ENCODE measurements around the gene ANKDD1B. TPM values are rescaled to one million over a fixed set of nuclear protein-coding genes. Genes with fewer than 3 reads are reported as not detected.
A peak's percentile ranks its signal among the peaks of the same experiment; 100 is the strongest.
"Not testable (repeated sequence)": the region's sequence is repeated elsewhere in the genome, so short reads cannot be mapped to it uniquely, and the experiment has no call there.

ANKDD1B gene
- 10 to 100 TPM in 1 of 4 donors, 1 to 10 TPM in 3; 3.6 to 10.7 (median 5.8) TPM for polyA plus RNA-seq (ENCODE audit: insufficient read length in 4 of 4)

GRCh38 chr5:75611311-75612225 lies at the start of gene ANKDD1B:
Gene ANKDD1B, plus strand, starts transcription at chr5:75611453. Its CDS starts 182 bp downstream, at chr5:75611635.
- DNase-seq (ENCODE audit: low read depth in 4 of 4, low spot score in 2 of 4) = peak in 1 of 4 donors; percentile 44

- DNase-seq (ENCODE audit: low read depth in 4 of 4, low spot score in 2 of 4) = not testable (repeated sequence)
These were observed 45.1 kb upstream of the ANKDD1B start for GRCh38 chr5:75565991-75566709.

- peak in 1 of 4 donors; percentile 16 for DNase-seq (ENCODE audit: low read depth in 4 of 4, low spot score in 2 of 4)
These were observed 44.4 kb upstream of the ANKDD1B start for GRCh38 chr5:75566710-75567309.

GRCh38 chr5:75567710-75568109 lies 43.5 kb upstream of the ANKDD1B start:
- no peak for DNase-seq (ENCODE audit: low read depth in 4 of 4, low spot score in 2 of 4)

GRCh38 chr5:75568202-75568601 lies 43.1 kb upstream of the ANKDD1B start:
- no peak for DNase-seq (ENCODE audit: low read depth in 4 of 4, low spot score in 2 of 4)

GRCh38 chr5:75571547-75571946 lies 39.7 kb upstream of the ANKDD1B start:
- no peak for DNase-seq (ENCODE audit: low read depth in 4 of 4, low spot score in 2 of 4)

- DNase-seq (ENCODE audit: low read depth in 4 of 4, low spot score in 2 of 4) = peak in 1 of 4 donors; percentile 27
These were observed 36.5 kb upstream of the ANKDD1B start for GRCh38 chr5:75574791-75575190.

GRCh38 chr5:75578280-75578679 lies 33.0 kb upstream of the ANKDD1B start:
- not testable (repeated sequence) for DNase-seq (ENCODE audit: low read depth in 4 of 4, low spot score in 2 of 4)

GRCh38 chr5:75584641-75585040 lies 26.6 kb upstream of the ANKDD1B start:
- no peak for DNase-seq (ENCODE audit: low read depth in 4 of 4, low spot score in 2 of 4)

GRCh38 chr5:75588666-75589065 lies 22.6 kb upstream of the ANKDD1B start:
- no peak for DNase-seq (ENCODE audit: low read depth in 4 of 4, low spot score in 2 of 4)

GRCh38 chr5:75600535-75600934 lies 10.7 kb upstream of the ANKDD1B start:
- no peak for DNase-seq (ENCODE audit: low read depth in 4 of 4, low spot score in 2 of 4)

- DNase-seq (ENCODE audit: low read depth in 4 of 4, low spot score in 2 of 4) = no peak
These were observed 9.7 kb upstream of the ANKDD1B start for GRCh38 chr5:75601567-75601966.

GRCh38 chr5:75601996-75602395 lies 9.3 kb upstream of the ANKDD1B start:
- DNase-seq (ENCODE audit: low read depth in 4 of 4, low spot score in 2 of 4) = no peak

GRCh38 chr5:75603371-75603770 lies 7.9 kb upstream of the ANKDD1B start:
- no peak for DNase-seq (ENCODE audit: low read depth in 4 of 4, low spot score in 2 of 4)

- no peak for DNase-seq (ENCODE audit: low read depth in 4 of 4, low spot score in 2 of 4)
These were observed 7.4 kb upstream of the ANKDD1B start for GRCh38 chr5:75603821-75604220.

- not testable (repeated sequence) for DNase-seq (ENCODE audit: low read depth in 4 of 4, low spot score in 2 of 4)
These were observed 3.9 kb upstream of the ANKDD1B start for GRCh38 chr5:75607341-75607740.

GRCh38 chr5:75608870-75609269 lies 2.4 kb upstream of the ANKDD1B start:
- no peak for DNase-seq (ENCODE audit: low read depth in 4 of 4, low spot score in 2 of 4)

GRCh38 chr5:75610201-75610600 lies 1.1 kb upstream of the ANKDD1B start:
- DNase-seq (ENCODE audit: low read depth in 4 of 4, low spot score in 2 of 4) = no peak

GRCh38 chr5:75610859-75611310 lies 368 bp upstream of the ANKDD1B start:
- DNase-seq (ENCODE audit: low read depth in 4 of 4, low spot score in 2 of 4) = not testable (repeated sequence)

GRCh38 chr5:75612226-75612569 lies 945 bp downstream of the ANKDD1B start:
- no peak for DNase-seq (ENCODE audit: low read depth in 4 of 4, low spot score in 2 of 4)

- no peak for DNase-seq (ENCODE audit: low read depth in 4 of 4, low spot score in 2 of 4)
These were observed 1.6 kb downstream of the ANKDD1B start for GRCh38 chr5:75612901-75613300.

Data from left renal cortex interstitium (tissue), 4 donors.